SK-N-SH (cell line): ENCODE measurements around the gene PCSK5. TPM values are rescaled to one million over a fixed set of nuclear protein-coding genes. Genes with fewer than 3 reads are reported as not detected.

Experiments used
- CTCF ChIA-PET: fragments of 300-600, 350-600 bp; formaldehyde crosslinking; extraction: SDS; loops from one replicate; lab custom pipeline; 2021; lab: Yijun Ruan, JAX
- POLR2A ChIA-PET: fragments of 350-600 bp; sonication (Branson Sonifier 250); formaldehyde crosslinking; extraction: SDS; loops from one replicate; lab custom pipeline; 2020; ENCODE audit warnings: antibody characterized with exemption, inconsistent platforms; lab: Yijun Ruan, JAX
- DNase-seq: peaks from one replicate; pipeline ENCODE4 v3.0.0; 2012
- H2AFZ ChIP-seq: fragments of 200-600 bp; sonication (generic); 2 replicates; pipeline ENCODE4 v1.8.1; 2016; ENCODE audit warnings: antibody characterized with exemption, mild to moderate bottlenecking, low read depth
- H3F3A ChIP-seq: fragments of 200-600 bp; sonication (generic); replicated peaks from 2 replicates; pipeline ENCODE3; 2016; ENCODE audit warnings: antibody characterized with exemption, mild to moderate bottlenecking; ENCODE audit not compliant: insufficient read depth
- H3K27ac ChIP-seq, 2 experiments: fragments of 200-500 bp in 1 of 2; fragments of 200-600 bp in 1 of 2; sonication (Bioruptor generic) in 1 of 2; sonication (generic), shearing (Covaris generic) in 1 of 2; 2 replicates each; pipeline versions ENCODE4 v1.5.1 to v1.6.1; 2014 to 2016; ENCODE audit warnings: low read depth in 2 of 2, inconsistent platforms in 1 of 2, low read length in 1 of 2, mild to moderate bottlenecking in 1 of 2, mixed read lengths in 1 of 2
- H3K27me3 ChIP-seq: fragments of 200-600 bp; sonication (generic), shearing (Covaris generic); 2 replicates; pipeline ENCODE4 v1.6.1; 2016; ENCODE audit warnings: mixed run types; ENCODE audit not compliant: insufficient read depth
- H3K36me3 ChIP-seq, 2 experiments: fragments of 200-500 bp in 1 of 2; fragments of 200-600 bp in 1 of 2; sonication (Bioruptor generic) in 1 of 2; sonication (generic) in 1 of 2; replicated peaks in 1 of 2; 2 replicates each; pipeline versions ENCODE3 to v1.5.1; 2014 to 2016; ENCODE audit warnings: low read length in 1 of 2, mild to moderate bottlenecking in 1 of 2; ENCODE audit not compliant: insufficient read depth in 2 of 2, control insufficient read depth in 1 of 2
- H3K4me1 ChIP-seq, 2 experiments: fragments of 200-500 bp in 1 of 2; fragments of 200-600 bp in 1 of 2; sonication (Bioruptor generic) in 1 of 2; sonication (generic), shearing (Covaris generic) in 1 of 2; 2 replicates each; pipeline versions ENCODE4 v1.5.1 to v1.6.1; 2014 to 2016; ENCODE audit warnings: low read depth in 1 of 2, low read length in 1 of 2, mixed run types in 1 of 2; ENCODE audit not compliant: insufficient read depth in 2 of 2, control insufficient read depth in 1 of 2
- H3K4me2 ChIP-seq: fragments of 200-600 bp; sonication (generic), shearing (Covaris generic); 2 replicates; pipeline ENCODE4 v1.6.1; 2017; ENCODE audit warnings: mixed run types
- H3K4me3 ChIP-seq, 2 experiments: fragments of 200-500 bp in 1 of 2; fragments of 200-600 bp in 1 of 2; sonication (Bioruptor generic) in 1 of 2; sonication (generic), shearing (Covaris generic) in 1 of 2; 2 replicates each; pipeline versions ENCODE4 v1.5.1 to v1.8.1; 2014 to 2016; ENCODE audit warnings: low read depth in 2 of 2, inconsistent platforms in 1 of 2, low read length in 1 of 2, mild to moderate bottlenecking in 1 of 2, mixed read lengths in 1 of 2, moderate library complexity in 1 of 2
- H3K79me2 ChIP-seq: fragments of 200-600 bp; sonication (generic); 2 replicates; pipeline ENCODE4 v1.8.1; 2017; ENCODE audit warnings: mild to moderate bottlenecking; ENCODE audit not compliant: insufficient read depth
- H3K9ac ChIP-seq: fragments of 200-600 bp; sonication (generic); 2 replicates; pipeline ENCODE4 v1.6.1; 2017; ENCODE audit warnings: mixed run types
- H3K9me2 ChIP-seq: fragments of 200-600 bp; sonication (generic); 2 replicates; pipeline ENCODE4 v1.6.1; 2017; ENCODE audit warnings: mixed run types
- H3K9me3 ChIP-seq: fragments of 200-600 bp; sonication (generic); 2 replicates; pipeline ENCODE4 v1.6.1; 2017; ENCODE audit warnings: mixed run types, mild to moderate bottlenecking, moderate library complexity
- H4K20me1 ChIP-seq: fragments of 200-600 bp; sonication (generic); 2 replicates; pipeline ENCODE4 v1.6.1; 2017; ENCODE audit warnings: mild to moderate bottlenecking, mixed run types; ENCODE audit not compliant: insufficient read depth
- JUND ChIP-seq: IDR thresholded peaks from 2 replicates; pipeline ENCODE4 v1.4.0; 2012
- MEF2A ChIP-seq: IDR thresholded peaks from 2 replicates; pipeline ENCODE4 v1.4.0; 2012; ENCODE audit warnings: low read depth, borderline replicate concordance
- MXI1 ChIP-seq: IDR thresholded peaks from 2 replicates; pipeline ENCODE4 v1.6.1; 2012; ENCODE audit warnings: mild to moderate bottlenecking, low read depth, low read length, improper control_type of control experiment
- NRF1 ChIP-seq: IDR thresholded peaks from 2 replicates; pipeline ENCODE4 v1.6.1; 2012; ENCODE audit warnings: low read depth, mild to moderate bottlenecking, low read length
- RFX5 ChIP-seq: IDR thresholded peaks from 2 replicates; pipeline ENCODE4 v1.6.1; 2012; ENCODE audit warnings: mild to moderate bottlenecking, improper control_type of control experiment, low read length
- SMC3 ChIP-seq: IDR thresholded peaks from 2 replicates; pipeline ENCODE4 v1.6.1; 2012; ENCODE audit warnings: low read depth, low read length, improper control_type of control experiment
- TCF12 ChIP-seq: IDR thresholded peaks from 2 replicates; pipeline ENCODE4 v1.4.0; 2012
- WGBS: methylation state at CpG from one replicate; pipeline ENCODE4 v1.1.6; 2017; ENCODE audit warnings: low lambda C conversion rate; 5-methylcytosine and 5-hydroxymethylcytosine counted together
- polyA plus RNA-seq, 3 experiments: library from polyadenylated mRNA; depleted of rRNA; stranded (reverse); fragments of >200 nt; gene quantifications; 2 replicates each; pipeline ENCODE4 v1.2.3, GENCODE V29; 2012
- TF ChIP-seq, protein P1 (sequence below): IDR thresholded peaks from 2 replicates; pipeline ENCODE4 v1.4.0; 2012; ENCODE audit warnings: low read depth, borderline replicate concordance
- TF ChIP-seq, protein P2 (sequence below): IDR thresholded peaks from 2 replicates; pipeline ENCODE4 v1.6.1; 2012; ENCODE audit warnings: mild to moderate bottlenecking, low read depth, low read length, moderate library complexity
- TF ChIP-seq, protein P3 (sequence below): IDR thresholded peaks from 2 replicates; pipeline ENCODE4; 2012

PCSK5 gene
- polyA plus RNA-seq, 1 of the 3 experiments (the other 2 are of a cell fraction): 0.08 TPM

DNA sequence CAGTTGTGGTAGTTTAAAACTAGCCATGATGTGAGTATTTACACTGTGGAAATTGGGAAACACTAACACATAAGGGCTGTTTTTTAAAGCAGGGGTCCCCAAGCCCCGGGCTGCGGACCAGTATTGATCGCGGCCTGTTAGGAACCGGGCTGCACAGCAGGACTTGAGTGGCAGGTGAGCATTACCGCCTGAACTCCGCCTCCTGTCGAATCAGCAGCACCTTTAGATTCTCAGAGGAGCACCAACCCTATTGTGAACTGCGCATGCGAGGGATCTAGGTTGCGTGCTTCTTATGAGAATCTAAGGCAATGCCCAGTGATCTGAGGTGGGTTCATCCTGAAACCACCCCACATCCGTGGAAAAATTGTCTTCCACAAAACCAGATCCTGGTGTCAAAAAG is 127.8 kb downstream of the PCSK5 start (continued):
- TF ChIP-seq, protein P1, sequence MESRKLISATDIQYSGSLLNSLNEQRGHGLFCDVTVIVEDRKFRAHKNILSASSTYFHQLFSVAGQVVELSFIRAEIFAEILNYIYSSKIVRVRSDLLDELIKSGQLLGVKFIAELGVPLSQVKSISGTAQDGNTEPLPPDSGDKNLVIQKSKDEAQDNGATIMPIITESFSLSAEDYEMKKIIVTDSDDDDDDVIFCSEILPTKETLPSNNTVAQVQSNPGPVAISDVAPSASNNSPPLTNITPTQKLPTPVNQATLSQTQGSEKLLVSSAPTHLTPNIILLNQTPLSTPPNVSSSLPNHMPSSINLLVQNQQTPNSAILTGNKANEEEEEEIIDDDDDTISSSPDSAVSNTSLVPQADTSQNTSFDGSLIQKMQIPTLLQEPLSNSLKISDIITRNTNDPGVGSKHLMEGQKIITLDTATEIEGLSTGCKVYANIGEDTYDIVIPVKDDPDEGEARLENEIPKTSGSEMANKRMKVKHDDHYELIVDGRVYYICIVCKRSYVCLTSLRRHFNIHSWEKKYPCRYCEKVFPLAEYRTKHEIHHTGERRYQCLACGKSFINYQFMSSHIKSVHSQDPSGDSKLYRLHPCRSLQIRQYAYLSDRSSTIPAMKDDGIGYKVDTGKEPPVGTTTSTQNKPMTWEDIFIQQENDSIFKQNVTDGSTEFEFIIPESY: no peak

DNA sequence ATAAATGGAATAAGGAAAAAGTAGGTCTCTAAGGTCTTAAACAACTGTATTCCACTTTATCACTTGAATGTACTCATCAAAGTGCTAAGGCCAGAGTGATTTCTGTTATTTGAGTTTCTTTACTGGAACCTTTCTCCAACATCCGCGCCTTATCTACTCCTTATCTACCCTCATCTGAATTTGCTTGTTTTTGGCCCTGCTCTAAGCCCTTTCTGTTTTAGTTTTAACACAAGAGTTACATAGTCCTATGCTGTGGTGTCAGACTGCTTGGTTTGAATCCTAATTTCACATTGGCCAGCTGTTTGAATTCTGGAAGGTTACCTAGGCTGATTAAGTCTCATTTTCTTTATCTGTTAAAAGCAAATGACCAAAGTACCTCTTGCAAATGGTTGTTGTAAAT is 128.3 kb downstream of the PCSK5 start:
- DNase-seq: no peak
- WGBS: 13% methylated on average over 2 of the region's 2 CpGs
- Histone ChIP-seq H3F3A (no peaks in the 10 kb centered on the region), H3K9me2 (no peaks in the 10 kb centered on the region), H4K20me1 (no peaks in the 10 kb centered on the region), H3K4me1 (no peaks in the 10 kb centered on the region), H3K27me3 (no peaks in the 10 kb centered on the region; the same call in 1 of the 2 replicates), H3K9ac (no peak overlapping the region), H3K79me2 (no peaks in the 10 kb centered on the region), H3K27ac (no peak overlapping the region), H2AFZ (no peak overlapping the region), H3K4me3 (no peak overlapping the region), H3K4me2 (no peak overlapping the region), H3K36me3 (no peaks in the 10 kb centered on the region), H3K9me3 (no peaks in the 10 kb centered on the region)
- POLR2A ChIA-PET: no interaction called here
- TF ChIP-seq, protein P2, sequence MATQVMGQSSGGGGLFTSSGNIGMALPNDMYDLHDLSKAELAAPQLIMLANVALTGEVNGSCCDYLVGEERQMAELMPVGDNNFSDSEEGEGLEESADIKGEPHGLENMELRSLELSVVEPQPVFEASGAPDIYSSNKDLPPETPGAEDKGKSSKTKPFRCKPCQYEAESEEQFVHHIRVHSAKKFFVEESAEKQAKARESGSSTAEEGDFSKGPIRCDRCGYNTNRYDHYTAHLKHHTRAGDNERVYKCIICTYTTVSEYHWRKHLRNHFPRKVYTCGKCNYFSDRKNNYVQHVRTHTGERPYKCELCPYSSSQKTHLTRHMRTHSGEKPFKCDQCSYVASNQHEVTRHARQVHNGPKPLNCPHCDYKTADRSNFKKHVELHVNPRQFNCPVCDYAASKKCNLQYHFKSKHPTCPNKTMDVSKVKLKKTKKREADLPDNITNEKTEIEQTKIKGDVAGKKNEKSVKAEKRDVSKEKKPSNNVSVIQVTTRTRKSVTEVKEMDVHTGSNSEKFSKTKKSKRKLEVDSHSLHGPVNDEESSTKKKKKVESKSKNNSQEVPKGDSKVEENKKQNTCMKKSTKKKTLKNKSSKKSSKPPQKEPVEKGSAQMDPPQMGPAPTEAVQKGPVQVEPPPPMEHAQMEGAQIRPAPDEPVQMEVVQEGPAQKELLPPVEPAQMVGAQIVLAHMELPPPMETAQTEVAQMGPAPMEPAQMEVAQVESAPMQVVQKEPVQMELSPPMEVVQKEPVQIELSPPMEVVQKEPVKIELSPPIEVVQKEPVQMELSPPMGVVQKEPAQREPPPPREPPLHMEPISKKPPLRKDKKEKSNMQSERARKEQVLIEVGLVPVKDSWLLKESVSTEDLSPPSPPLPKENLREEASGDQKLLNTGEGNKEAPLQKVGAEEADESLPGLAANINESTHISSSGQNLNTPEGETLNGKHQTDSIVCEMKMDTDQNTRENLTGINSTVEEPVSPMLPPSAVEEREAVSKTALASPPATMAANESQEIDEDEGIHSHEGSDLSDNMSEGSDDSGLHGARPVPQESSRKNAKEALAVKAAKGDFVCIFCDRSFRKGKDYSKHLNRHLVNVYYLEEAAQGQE: no peak
- TF ChIP-seq SMC3: no peak
- no peak for TF ChIP-seq TCF12
- TF ChIP-seq MEF2A: no peak
- no peak for TF ChIP-seq MXI1
- no peak for TF ChIP-seq NRF1
- TF ChIP-seq JUND: no peak
- no peak for TF ChIP-seq RFX5
- TF ChIP-seq, protein P3, sequence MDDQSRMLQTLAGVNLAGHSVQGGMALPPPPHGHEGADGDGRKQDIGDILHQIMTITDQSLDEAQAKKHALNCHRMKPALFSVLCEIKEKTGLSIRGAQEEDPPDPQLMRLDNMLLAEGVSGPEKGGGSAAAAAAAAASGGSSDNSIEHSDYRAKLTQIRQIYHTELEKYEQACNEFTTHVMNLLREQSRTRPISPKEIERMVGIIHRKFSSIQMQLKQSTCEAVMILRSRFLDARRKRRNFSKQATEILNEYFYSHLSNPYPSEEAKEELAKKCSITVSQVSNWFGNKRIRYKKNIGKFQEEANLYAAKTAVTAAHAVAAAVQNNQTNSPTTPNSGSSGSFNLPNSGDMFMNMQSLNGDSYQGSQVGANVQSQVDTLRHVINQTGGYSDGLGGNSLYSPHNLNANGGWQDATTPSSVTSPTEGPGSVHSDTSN: no peak
- CTCF ChIA-PET: no interaction called here
